Retinal pigment epithelial cell (primary cell): ENCODE results near the gene WDR81.

Source experiments
- DNase-seq: peaks from one replicate; pipeline ENCODE4 v3.0.0-alpha.2; 2010; ENCODE audit warnings: low read depth
- H3K4me3 ChIP-seq: 2 replicates; pipeline ENCODE4 v1.5.1; 2011; ENCODE audit warnings: mild to moderate bottlenecking, low read length, control low read depth, moderate library complexity
- CTCF ChIP-seq: conservative IDR thresholded peaks from 2 replicates; pipeline ENCODE4 v1.5.1; 2011; ENCODE audit warnings: low read depth, low read length, control low read depth, inconsistent platforms

The WDR81 gene

GRCh38 chr17:1787301-1787902, 62.9 kb downstream of the WDR81 start:
- DNase-seq, result peak; percentile 70
- TF ChIP-seq CTCF, result no peak
- H3K4me3 ChIP-seq, result no peak overlapping the region
